Measurements from ENCODE around the gene CLOCK.

Gene CLOCK

GRCh38 chr4:55575513-55575912, 28.8 kb upstream of the CLOCK start:
- Histone ChIP-seq H3K4me2 (ENCODE audit: low read length) (no peak overlapping the region), H2BK120ac (ENCODE audit: low read depth, low read length) (no peak overlapping the region), H3K9ac (ENCODE audit: low read length) (no peak overlapping the region), H3K36me3 (ENCODE audit: control insufficient read depth, insufficient read depth, low read length) (no peaks in the 10 kb centered on the region), H3K4ac (ENCODE audit: low read depth, low read length) (no peak overlapping the region), H3K27me3 (ENCODE audit: insufficient read depth, low read length, poor library complexity) (no peaks in the 10 kb centered on the region), H3K27ac (ENCODE audit: low read depth, low read length) (no peak overlapping the region), H2BK15ac (replicated peaks; ENCODE audit: low read depth) (no peak overlapping the region), H2BK5ac (ENCODE audit: low read length) (no peak overlapping the region), H3K4me3 (ENCODE audit: low read length) (no peak overlapping the region), H3K18ac (ENCODE audit: low read length) (no peak overlapping the region), H2AK5ac (ENCODE audit: low read length) (no peak overlapping the region), H3K23ac (ENCODE audit: low read length) (no peak overlapping the region), H3K56ac (ENCODE audit: low read length) (no peak overlapping the region), H3K4me1 (ENCODE audit: control insufficient read depth, low read depth, low read length) (no peaks in the 10 kb centered on the region), H4K5ac (ENCODE audit: low read length) (no peak overlapping the region), H3K79me1 (ENCODE audit: low read length) (no peaks in the 10 kb centered on the region), H3K79me2 (ENCODE audit: control insufficient read depth, insufficient read depth, low read length) (no peaks in the 10 kb centered on the region), H4K8ac (ENCODE audit: low read depth, low read length) (no peak overlapping the region)
- WGBS (ENCODE audit: extremely low coverage, insufficient coverage, low lambda C conversion rate), result no CpG with 5 or more reads among the region's 1 CpG
- DNase-seq, result no peak

GRCh38 chr4:55574252-55574651, 27.5 kb upstream of the CLOCK start:
- no peak overlapping the region for H3K27ac ChIP-seq (ENCODE audit: low read depth, low read length)
- H3K9ac ChIP-seq (ENCODE audit: low read length), result no peak overlapping the region
- H2BK5ac ChIP-seq (ENCODE audit: low read length), result no peak overlapping the region
- DNase-seq, result no peak
- no peaks in the 10 kb centered on the region for H3K79me2 ChIP-seq (ENCODE audit: control insufficient read depth, insufficient read depth, low read length)
- no peaks in the 10 kb centered on the region for H3K79me1 ChIP-seq (ENCODE audit: low read length)
- no peak overlapping the region for H3K4me3 ChIP-seq (ENCODE audit: low read length)
- no peak overlapping the region for H2AK5ac ChIP-seq (ENCODE audit: low read length)
- no peaks in the 10 kb centered on the region for H3K36me3 ChIP-seq (ENCODE audit: control insufficient read depth, insufficient read depth, low read length)
- H3K4ac ChIP-seq (ENCODE audit: low read depth, low read length), result no peak overlapping the region
- H3K56ac ChIP-seq (ENCODE audit: low read length), result no peak overlapping the region
- H4K8ac ChIP-seq (ENCODE audit: low read depth, low read length), result no peak overlapping the region
- no peak overlapping the region for H3K23ac ChIP-seq (ENCODE audit: low read length)
- no peaks in the 10 kb centered on the region for H3K27me3 ChIP-seq (ENCODE audit: insufficient read depth, low read length, poor library complexity)
- no peak overlapping the region for H2BK15ac ChIP-seq (replicated peaks; ENCODE audit: low read depth)
- WGBS (ENCODE audit: extremely low coverage, insufficient coverage, low lambda C conversion rate), result no CpG with 5 or more reads among the region's 1 CpG
- no peak overlapping the region for H3K4me2 ChIP-seq (ENCODE audit: low read length)
- H3K4me1 ChIP-seq (ENCODE audit: control insufficient read depth, low read depth, low read length), result no peaks in the 10 kb centered on the region
- H2BK120ac ChIP-seq (ENCODE audit: low read depth, low read length), result no peak overlapping the region
- no peak overlapping the region for H3K18ac ChIP-seq (ENCODE audit: low read length)
- H4K5ac ChIP-seq (ENCODE audit: low read length), result no peak overlapping the region

- H3K79me2 ChIP-seq (ENCODE audit: control insufficient read depth, insufficient read depth, low read length), result no peaks in the 10 kb centered on the region
- H2BK15ac ChIP-seq (replicated peaks; ENCODE audit: low read depth), result no peak overlapping the region
- H4K5ac ChIP-seq (ENCODE audit: low read length), result no peak overlapping the region
- H3K27ac ChIP-seq (ENCODE audit: low read depth, low read length), result no peak overlapping the region
- no peak for DNase-seq
- no peaks in the 10 kb centered on the region for H3K36me3 ChIP-seq (ENCODE audit: control insufficient read depth, insufficient read depth, low read length)
- no peak overlapping the region for H2BK5ac ChIP-seq (ENCODE audit: low read length)
- H2BK120ac ChIP-seq (ENCODE audit: low read depth, low read length), result no peak overlapping the region
- H2AK5ac ChIP-seq (ENCODE audit: low read length), result no peak overlapping the region
- H3K56ac ChIP-seq (ENCODE audit: low read length), result no peak overlapping the region
- no peak overlapping the region for H4K8ac ChIP-seq (ENCODE audit: low read depth, low read length)
- no peak overlapping the region for H3K23ac ChIP-seq (ENCODE audit: low read length)
- no CpG with 5 or more reads among the region's 3 CpGs for WGBS (ENCODE audit: extremely low coverage, insufficient coverage, low lambda C conversion rate)
- H3K79me1 ChIP-seq (ENCODE audit: low read length), result no peaks in the 10 kb centered on the region
- H3K4me3 ChIP-seq (ENCODE audit: low read length), result no peak overlapping the region
- no peaks in the 10 kb centered on the region for H3K4me1 ChIP-seq (ENCODE audit: control insufficient read depth, low read depth, low read length)
- no peak overlapping the region for H3K9ac ChIP-seq (ENCODE audit: low read length)
- H3K18ac ChIP-seq (ENCODE audit: low read length), result no peak overlapping the region
- H3K27me3 ChIP-seq (ENCODE audit: insufficient read depth, low read length, poor library complexity), result no peaks in the 10 kb centered on the region
- no peak overlapping the region for H3K4me2 ChIP-seq (ENCODE audit: low read length)
- H3K4ac ChIP-seq (ENCODE audit: low read depth, low read length), result no peak overlapping the region
These were observed 25.1 kb upstream of the CLOCK start for GRCh38 chr4:55571806-55572205.

DNA sequence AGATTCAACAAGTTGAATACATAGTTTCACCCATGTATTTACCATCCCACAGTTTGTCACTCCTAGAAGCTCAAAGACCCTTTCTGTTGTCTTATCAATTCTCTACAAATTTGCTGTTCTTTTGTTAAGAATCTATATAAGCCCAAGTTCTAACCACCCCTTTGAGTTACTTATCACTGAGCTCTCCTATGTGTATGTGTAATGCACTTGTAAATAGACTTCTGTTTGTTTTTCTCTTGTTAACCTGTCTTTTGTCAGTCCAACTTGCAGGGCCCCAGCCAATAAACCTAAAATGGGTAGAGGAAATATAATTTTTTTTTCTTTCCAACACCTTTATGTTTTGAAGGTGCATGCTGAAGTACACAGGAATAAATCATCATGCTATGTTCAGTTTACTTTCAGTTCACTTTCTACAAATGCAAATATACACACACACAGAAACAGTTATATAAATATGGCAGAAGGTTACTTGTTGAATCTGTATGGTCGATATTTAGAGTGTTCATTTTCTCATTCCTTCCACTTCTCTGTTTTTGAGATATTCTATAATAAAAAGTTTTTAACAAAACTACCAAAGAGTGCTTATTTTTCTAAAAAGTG, 22.3 kb upstream of the CLOCK start:
- H3K79me2 ChIP-seq (ENCODE audit: control insufficient read depth, insufficient read depth, low read length), result no peaks in the 10 kb centered on the region
- H3K27ac ChIP-seq (ENCODE audit: low read depth, low read length), result no peak overlapping the region
- no peak overlapping the region for H4K8ac ChIP-seq (ENCODE audit: low read depth, low read length)
- H3K4me1 ChIP-seq (ENCODE audit: control insufficient read depth, low read depth, low read length), result no peaks in the 10 kb centered on the region
- H2BK15ac ChIP-seq (replicated peaks; ENCODE audit: low read depth), result no peak overlapping the region
- no peak overlapping the region for H2BK5ac ChIP-seq (ENCODE audit: low read length)
- no peaks in the 10 kb centered on the region for H3K36me3 ChIP-seq (ENCODE audit: control insufficient read depth, insufficient read depth, low read length)
- no CpG with 5 or more reads among the region's 1 CpG for WGBS (ENCODE audit: extremely low coverage, insufficient coverage, low lambda C conversion rate)
- no peaks in the 10 kb centered on the region for H3K27me3 ChIP-seq (ENCODE audit: insufficient read depth, low read length, poor library complexity)
- DNase-seq, result no peak
- no peak overlapping the region for H3K23ac ChIP-seq (ENCODE audit: low read length)
- no peak overlapping the region for H3K4me3 ChIP-seq (ENCODE audit: low read length)
- H2BK120ac ChIP-seq (ENCODE audit: low read depth, low read length), result no peak overlapping the region
- no peak overlapping the region for H3K4ac ChIP-seq (ENCODE audit: low read depth, low read length)
- H2AK5ac ChIP-seq (ENCODE audit: low read length), result no peak overlapping the region
- no peak overlapping the region for H4K5ac ChIP-seq (ENCODE audit: low read length)
- no peak overlapping the region for H3K9ac ChIP-seq (ENCODE audit: low read length)
- no peak overlapping the region for H3K4me2 ChIP-seq (ENCODE audit: low read length)
- H3K56ac ChIP-seq (ENCODE audit: low read length), result no peak overlapping the region
- no peaks in the 10 kb centered on the region for H3K79me1 ChIP-seq (ENCODE audit: low read length)
- no peak overlapping the region for H3K18ac ChIP-seq (ENCODE audit: low read length)

DNA sequence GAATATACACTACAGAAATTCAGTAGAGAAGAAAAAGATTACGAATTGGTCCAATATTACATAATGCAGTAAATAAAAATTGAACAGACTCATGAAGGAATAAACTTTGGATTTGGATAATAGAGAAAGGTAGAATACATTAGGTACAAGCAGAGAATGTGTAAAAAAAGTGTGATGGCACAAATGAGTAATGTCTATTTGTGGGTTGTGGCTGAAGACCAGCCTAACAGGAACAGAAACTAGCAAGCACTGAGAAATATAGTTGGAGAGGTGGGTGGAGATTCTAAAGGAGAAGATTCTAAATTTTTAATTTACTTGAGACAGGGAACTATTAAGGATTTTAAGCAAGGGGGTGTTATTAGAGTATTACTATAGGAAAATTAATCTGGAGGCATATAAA, 15.2 kb upstream of the CLOCK start:
- DNase-seq, result no peak
- no peak overlapping the region for H3K9ac ChIP-seq (ENCODE audit: low read length)

GRCh38 chr4:55560096-55560495, 13.4 kb upstream of the CLOCK start:
- Histone ChIP-seq H3K18ac (ENCODE audit: low read length) (no peak overlapping the region), H3K56ac (ENCODE audit: low read length) (no peak overlapping the region), H3K4me1 (ENCODE audit: control insufficient read depth, low read depth, low read length) (no peaks in the 10 kb centered on the region), H2AK5ac (ENCODE audit: low read length) (no peak overlapping the region), H3K4me2 (ENCODE audit: low read length) (no peak overlapping the region), H3K9ac (ENCODE audit: low read length) (no peak overlapping the region), H2BK120ac (ENCODE audit: low read depth, low read length) (no peak overlapping the region), H3K4me3 (ENCODE audit: low read length) (no peak overlapping the region), H4K8ac (ENCODE audit: low read depth, low read length) (no peak overlapping the region), H2BK5ac (ENCODE audit: low read length) (no peak overlapping the region), H3K27ac (ENCODE audit: low read depth, low read length) (no peak overlapping the region), H2BK15ac (replicated peaks; ENCODE audit: low read depth) (no peak overlapping the region), H3K27me3 (ENCODE audit: insufficient read depth, low read length, poor library complexity) (no peaks in the 10 kb centered on the region), H3K79me2 (ENCODE audit: control insufficient read depth, insufficient read depth, low read length) (no peaks in the 10 kb centered on the region), H4K5ac (ENCODE audit: low read length) (no peak overlapping the region), H3K23ac (ENCODE audit: low read length) (no peak overlapping the region), H3K79me1 (ENCODE audit: low read length) (no peaks in the 10 kb centered on the region), H3K36me3 (ENCODE audit: control insufficient read depth, insufficient read depth, low read length) (no peaks in the 10 kb centered on the region), H3K4ac (ENCODE audit: low read depth, low read length) (no peak overlapping the region)
- no CpG with 5 or more reads among the region's 3 CpGs for WGBS (ENCODE audit: extremely low coverage, insufficient coverage, low lambda C conversion rate)
- no peak for DNase-seq

More for the DNA sequence above, 15.2 kb upstream of the CLOCK start:
- Histone ChIP-seq H3K79me1 (ENCODE audit: low read length) (no peaks in the 10 kb centered on the region), H3K4me2 (ENCODE audit: low read length) (no peak overlapping the region), H3K27ac (ENCODE audit: low read depth, low read length) (no peak overlapping the region), H2BK120ac (ENCODE audit: low read depth, low read length) (no peak overlapping the region), H2BK5ac (ENCODE audit: low read length) (no peak overlapping the region), H4K5ac (ENCODE audit: low read length) (no peak overlapping the region), H3K4ac (ENCODE audit: low read depth, low read length) (no peak overlapping the region), H3K79me2 (ENCODE audit: control insufficient read depth, insufficient read depth, low read length) (no peaks in the 10 kb centered on the region), H2BK15ac (replicated peaks; ENCODE audit: low read depth) (no peak overlapping the region), H3K27me3 (ENCODE audit: insufficient read depth, low read length, poor library complexity) (no peaks in the 10 kb centered on the region), H3K4me3 (ENCODE audit: low read length) (no peak overlapping the region), H4K8ac (ENCODE audit: low read depth, low read length) (no peak overlapping the region), H3K18ac (ENCODE audit: low read length) (no peak overlapping the region), H3K56ac (ENCODE audit: low read length) (no peak overlapping the region), H3K4me1 (ENCODE audit: control insufficient read depth, low read depth, low read length) (no peaks in the 10 kb centered on the region), H3K23ac (ENCODE audit: low read length) (no peak overlapping the region), H3K36me3 (ENCODE audit: control insufficient read depth, insufficient read depth, low read length) (no peaks in the 10 kb centered on the region), H2AK5ac (ENCODE audit: low read length) (no peak overlapping the region)
- WGBS (ENCODE audit: extremely low coverage, insufficient coverage, low lambda C conversion rate), result no CpG with 5 or more reads among the region's 1 CpG

All from mesendoderm (in vitro differentiated cells).